ENCODE results near the gene TAAR9.
"Not testable (repeated sequence)": the region's sequence is repeated elsewhere in the genome, so short reads cannot be mapped to it uniquely, and the experiment has no call there.

TAAR9 gene

DNA sequence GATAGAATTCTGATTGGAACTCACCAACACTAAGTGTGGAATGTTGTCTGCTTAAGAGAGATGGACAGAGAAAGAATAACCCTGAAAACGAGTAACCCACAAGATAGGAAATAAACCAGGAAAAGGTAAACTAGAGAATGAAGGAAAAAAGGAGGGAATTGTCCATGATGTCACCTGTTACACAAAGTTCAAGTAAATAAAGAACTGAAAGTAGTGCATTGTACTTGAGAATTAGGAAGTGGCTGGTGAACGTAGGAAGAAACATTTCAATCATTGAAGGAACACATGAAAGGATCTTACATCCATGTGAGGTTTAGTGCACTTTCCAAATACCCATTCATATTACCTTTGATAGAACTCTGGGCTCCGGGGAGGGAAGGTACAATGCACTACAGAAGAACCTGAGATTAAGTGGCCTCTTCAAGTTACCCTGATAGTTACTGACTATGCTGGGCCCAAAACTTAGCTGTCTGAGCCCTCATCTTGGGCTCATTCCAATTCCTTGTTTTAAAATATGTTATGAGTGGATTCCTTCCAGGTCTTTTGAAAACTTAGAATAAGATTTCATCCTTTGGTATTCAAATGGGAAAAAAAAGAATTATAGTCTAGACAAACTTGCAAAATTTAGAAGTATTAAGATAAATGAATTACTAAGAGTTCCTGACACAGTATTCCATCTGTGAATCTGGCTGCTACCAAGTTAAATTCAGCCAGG, 24.1 kb upstream of the TAAR9 start:
- DNase-seq (ENCODE audit: low read depth in 2 of 2), result no peak

GRCh38 chr6:132515386-132515785, 22.7 kb upstream of the TAAR9 start:
- DNase-seq (ENCODE audit: low read depth in 2 of 2), result no peak

DNA sequence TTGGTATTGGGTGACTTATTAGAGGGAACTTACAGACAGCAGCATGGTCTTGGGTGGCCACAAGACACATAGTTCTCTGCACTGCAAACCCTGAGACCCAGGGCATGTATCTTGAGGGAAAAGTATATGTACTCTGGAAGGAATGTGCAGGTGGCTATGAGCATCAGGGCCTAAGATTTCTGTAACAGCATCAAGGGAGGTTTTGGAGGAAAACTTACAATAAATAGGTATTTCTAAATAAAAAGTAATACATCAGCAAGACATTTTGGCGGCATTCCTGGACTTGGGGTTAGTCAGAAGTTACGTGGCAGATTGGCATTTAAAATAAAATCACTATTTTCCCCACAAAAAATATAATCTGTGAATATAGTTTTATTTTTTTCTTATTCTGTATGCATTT, 17.1 kb upstream of the TAAR9 start:
- no peak for DNase-seq (ENCODE audit: low read depth in 2 of 2)

DNA sequence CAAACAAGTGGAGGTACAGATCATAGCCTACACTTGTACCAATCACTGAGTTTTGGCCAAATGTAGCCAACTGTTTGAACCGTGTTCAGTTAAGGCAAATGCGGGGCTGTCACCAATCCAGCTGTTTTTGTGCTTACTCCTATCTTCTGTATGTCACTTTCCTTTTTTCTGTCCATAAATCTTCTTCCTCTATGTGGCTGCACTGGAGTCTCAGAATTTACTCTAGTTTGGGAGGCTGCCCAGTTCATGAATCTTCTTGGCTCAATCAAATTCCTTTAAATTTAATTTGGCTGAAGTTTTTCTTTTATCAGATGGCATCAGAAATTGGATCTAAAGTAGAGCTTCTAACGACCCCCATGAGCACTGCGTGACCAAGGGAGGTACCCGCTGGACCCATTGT, 13.4 kb upstream of the TAAR9 start:
- no peak for DNase-seq (ENCODE audit: low read depth in 2 of 2)

DNA sequence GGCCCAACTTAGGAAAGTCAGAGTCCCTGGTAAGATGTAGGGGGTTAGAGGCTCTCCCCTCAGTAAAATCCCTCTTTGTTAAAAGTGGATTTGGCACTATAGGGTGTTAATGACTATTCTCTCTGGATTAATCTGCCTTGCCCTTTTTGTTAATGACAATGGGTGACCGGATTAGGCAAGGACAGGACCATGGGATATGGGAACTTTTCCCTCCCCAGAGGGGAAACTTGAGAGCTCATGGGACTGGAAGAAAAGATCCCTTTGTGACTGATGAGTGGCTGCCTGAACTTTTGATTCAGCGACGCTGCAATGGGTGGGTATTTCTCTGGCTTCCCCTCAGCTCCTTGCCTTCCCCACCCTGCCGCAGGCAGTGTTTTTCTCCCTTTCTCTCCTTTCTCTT, 12.2 kb upstream of the TAAR9 start:
- DNase-seq (ENCODE audit: low read depth in 2 of 2), result no peak

DNA sequence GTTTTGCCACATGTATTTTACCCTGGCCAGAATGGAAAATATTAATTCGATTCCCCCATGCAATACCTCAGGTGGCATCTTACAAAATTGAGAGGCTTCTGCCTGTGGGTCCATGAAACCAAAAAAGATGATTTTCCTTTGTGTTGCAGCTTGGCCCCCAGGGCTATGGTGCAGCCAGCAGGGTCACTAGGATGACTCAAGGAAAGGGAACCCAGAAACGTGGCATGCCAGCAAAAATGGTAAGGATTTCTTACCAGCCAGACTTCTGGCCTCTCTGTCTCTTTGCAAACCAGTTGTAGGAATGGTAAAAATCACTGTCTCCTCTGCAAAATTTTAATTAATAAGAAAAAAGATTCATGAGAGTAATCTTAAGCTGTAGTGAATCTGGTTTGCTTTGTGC, 11.6 kb upstream of the TAAR9 start:
- no peak for DNase-seq (ENCODE audit: low read depth in 2 of 2)

DNA sequence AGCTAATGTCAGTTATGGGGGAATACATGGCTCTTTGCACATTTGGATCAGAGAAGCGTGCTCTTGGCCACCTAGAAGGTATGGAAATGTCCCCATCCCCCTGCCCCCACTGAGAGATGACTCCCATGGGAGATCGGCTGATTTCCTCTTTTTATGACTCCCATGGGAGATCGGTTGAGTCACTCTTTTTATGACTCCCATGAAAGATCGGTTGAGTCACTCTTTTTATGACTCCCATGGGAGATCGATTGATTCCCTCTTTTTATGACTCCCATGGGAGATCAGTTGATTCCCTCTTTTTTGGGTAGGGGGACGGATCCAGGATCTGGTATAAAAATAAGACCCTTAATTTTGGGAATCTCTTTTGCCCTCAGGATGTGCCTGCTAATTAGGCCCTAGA, 10.3 kb upstream of the TAAR9 start:
- no peak for DNase-seq (ENCODE audit: low read depth in 2 of 2)

- peak; percentile 33 to 65 for DNase-seq (ENCODE audit: low read depth in 2 of 2)
These were observed 7.6 kb upstream of the TAAR9 start for GRCh38 chr6:132530293-132530974.

- DNase-seq (ENCODE audit: low read depth in 2 of 2), result not testable (repeated sequence)
These were observed 3.5 kb upstream of the TAAR9 start for GRCh38 chr6:132534546-132534945.

GRCh38 chr6:132537145-132537544, 932 bp upstream of the TAAR9 start:
- DNase-seq (ENCODE audit: low read depth in 2 of 2), result no peak

GRCh38 chr6:132544826-132545225, 6.7 kb downstream of the TAAR9 start:
- DNase-seq (ENCODE audit: low read depth in 2 of 2), result no peak

- DNase-seq (ENCODE audit: low read depth in 2 of 2), result no peak
These were observed 10.8 kb downstream of the TAAR9 start for GRCh38 chr6:132548746-132549463.

DNA sequence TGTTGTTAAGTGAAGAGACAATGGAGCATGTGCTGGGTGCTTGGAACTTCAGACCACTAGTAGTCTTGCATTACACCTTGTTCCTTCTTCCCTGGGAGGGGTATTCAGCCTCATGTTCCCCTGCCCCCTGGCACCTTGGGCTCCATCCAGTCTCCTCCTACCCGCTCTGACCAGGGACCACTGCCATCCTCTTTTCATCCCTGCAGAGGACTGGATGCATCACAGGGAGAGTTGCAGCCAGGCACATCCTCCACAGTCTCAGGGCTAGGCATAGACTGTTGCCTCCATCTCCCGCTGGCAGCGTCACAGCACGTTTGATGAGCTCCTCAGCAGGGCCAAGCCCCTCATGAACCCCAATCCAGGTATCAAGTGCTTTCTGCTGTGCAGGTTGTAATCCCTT, 13.1 kb downstream of the TAAR9 start:
- DNase-seq (ENCODE audit: low read depth in 2 of 2), result no peak

GRCh38 chr6:132552372-132552771, 14.3 kb downstream of the TAAR9 start, which contains the start of gene TAAR8:
TAAR8 (plus strand) TSS chr6:132552672; CDS start chr6:132552693, 21 bp downstream.
- no peak for DNase-seq (ENCODE audit: low read depth in 2 of 2)

GRCh38 chr6:132560087-132560486, 22.0 kb downstream of the TAAR9 start:
- not testable (repeated sequence) for DNase-seq (ENCODE audit: low read depth in 2 of 2)

- no peak for DNase-seq (ENCODE audit: low read depth in 2 of 2)
These were observed 28.3 kb downstream of the TAAR9 start for GRCh38 chr6:132566404-132566803.

- no peak for DNase-seq (ENCODE audit: low read depth in 2 of 2)
These were observed 29.5 kb downstream of the TAAR9 start for GRCh38 chr6:132567566-132567965.

DNA sequence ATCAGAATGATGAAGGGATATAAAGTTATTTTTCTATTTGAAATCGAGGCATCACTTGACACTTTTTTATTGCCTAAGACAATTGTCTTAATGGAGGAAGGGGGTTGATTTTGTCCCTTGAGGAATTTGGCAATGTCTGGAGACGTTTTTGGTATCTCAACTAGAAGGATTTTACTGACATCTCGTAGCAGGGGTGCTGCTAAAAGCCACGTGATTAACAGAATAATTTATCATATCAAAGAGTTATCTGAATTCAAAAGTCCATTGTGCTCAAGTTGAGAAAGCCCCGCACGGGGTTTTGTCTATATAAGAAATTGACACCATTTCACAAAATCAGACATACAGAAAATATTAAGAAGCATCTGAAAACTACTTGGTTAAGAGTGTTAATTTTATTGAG, 30.5 kb downstream of the TAAR9 start:
- DNase-seq (ENCODE audit: low read depth in 2 of 2), result no peak

DNA sequence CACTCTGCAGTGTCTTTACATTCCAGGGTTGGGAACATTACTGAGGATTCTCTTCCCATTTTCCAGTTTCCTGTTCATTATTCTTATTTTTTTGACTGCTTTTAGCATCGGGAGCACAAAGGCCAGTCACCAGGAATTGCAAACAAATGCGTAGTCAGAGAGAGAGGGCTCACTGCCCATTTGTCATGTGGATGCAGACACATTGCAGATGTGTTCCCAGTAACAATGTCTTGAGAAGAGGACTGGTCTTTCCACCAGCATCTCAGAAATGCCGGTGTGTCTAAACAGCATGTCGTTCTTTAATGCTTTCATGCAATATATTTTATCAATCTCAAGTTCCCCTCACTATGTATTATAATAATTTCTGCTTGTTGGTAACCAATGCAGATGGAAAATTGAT, 31.1 kb downstream of the TAAR9 start:
- no peak for DNase-seq (ENCODE audit: low read depth in 2 of 2)

DNA sequence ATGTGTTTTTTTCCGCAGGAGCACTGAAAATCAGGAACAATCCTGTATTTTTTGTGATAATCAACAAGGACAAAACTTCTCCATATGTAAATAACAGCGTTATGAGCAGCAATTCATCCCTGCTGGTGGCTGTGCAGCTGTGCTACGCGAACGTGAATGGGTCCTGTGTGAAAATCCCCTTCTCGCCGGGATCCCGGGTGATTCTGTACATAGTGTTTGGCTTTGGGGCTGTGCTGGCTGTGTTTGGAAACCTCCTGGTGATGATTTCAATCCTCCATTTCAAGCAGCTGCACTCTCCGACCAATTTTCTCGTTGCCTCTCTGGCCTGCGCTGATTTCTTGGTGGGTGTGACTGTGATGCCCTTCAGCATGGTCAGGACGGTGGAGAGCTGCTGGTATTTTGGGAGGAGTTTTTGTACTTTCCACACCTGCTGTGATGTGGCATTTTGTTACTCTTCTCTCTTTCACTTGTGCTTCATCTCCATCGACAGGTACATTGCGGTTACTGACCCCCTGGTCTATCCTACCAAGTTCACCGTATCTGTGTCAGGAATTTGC, 32.2 kb downstream of the TAAR9 start, which contains the start of gene TAAR6:
Gene TAAR6 (plus strand): TSS at position 102 of the 557 bp plus-strand sequence. CDS start 0 bp downstream, at position 102.
- DNase-seq (ENCODE audit: low read depth in 2 of 2), result no peak

GRCh38 chr6:132571774-132572173, 33.7 kb downstream of the TAAR9 start:
- no peak for DNase-seq (ENCODE audit: low read depth in 2 of 2)

GRCh38 chr6:132584698-132585097, 46.6 kb downstream of the TAAR9 start:
- no peak for DNase-seq (ENCODE audit: low read depth in 2 of 2)
